ENCODE data around the gene AHRR.
"Not testable (repeated sequence)": the region's sequence is repeated elsewhere in the genome, so short reads cannot be mapped to it uniquely, and the experiment has no call there.

AHRR gene

DNA sequence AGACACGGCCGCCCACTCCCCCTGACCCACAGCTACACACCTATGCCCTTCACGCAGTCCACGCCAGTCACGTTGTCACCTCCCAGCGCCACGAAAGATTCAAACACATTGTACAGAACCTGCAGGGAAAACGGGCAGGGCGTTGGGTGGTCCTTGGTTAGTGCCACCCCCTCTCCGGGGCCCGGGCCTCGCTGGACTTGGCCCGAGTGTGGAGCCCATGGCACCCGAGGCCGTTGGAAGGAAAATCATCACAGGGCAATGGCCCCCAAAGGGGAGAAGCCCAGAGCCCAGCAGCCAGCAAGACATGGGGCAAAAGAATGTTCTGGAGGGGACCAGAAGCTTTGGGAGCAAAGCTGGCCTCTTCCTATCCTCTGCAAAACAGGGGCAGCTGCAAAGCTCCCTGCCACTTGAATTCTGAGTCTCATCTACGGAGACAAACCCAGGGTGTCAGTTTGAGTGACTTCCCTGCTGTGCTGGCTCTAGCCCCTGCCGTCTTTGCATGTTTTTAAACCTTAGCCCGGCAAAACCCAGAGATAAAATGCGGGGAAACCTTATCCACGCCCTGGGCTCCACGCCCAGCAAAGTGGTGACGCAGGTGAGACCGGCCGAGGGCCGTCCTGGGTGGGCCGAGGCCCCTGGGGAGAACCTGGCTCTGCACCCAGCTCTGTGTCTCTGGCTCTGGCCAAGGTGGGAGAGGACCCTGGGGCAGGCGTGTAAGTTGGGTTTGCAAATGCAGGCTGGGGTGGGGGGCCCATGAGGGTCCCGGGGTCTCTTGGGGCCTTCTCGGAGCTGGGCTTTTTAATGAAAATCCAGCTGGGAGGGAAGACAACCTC lies 163.8 kb downstream of the AHRR start:
- no peak overlapping the region for H3K4me3 ChIP-seq (ENCODE audit: extremely low read depth, insufficient read depth, low read length, poor library complexity, severe bottlenecking)
- no peaks in the 10 kb centered on the region for H3K9me3 ChIP-seq (ENCODE audit: control insufficient read depth, low read length)
- no peak overlapping the region for H3K27ac ChIP-seq (ENCODE audit: low read depth, low read length, severe bottlenecking)
- no peaks in the 10 kb centered on the region for H3K36me3 ChIP-seq (ENCODE audit: control insufficient read depth, insufficient read depth, low read length)
- no peaks in the 10 kb centered on the region for H3K4me1 ChIP-seq (ENCODE audit: control insufficient read depth, insufficient read depth, low read length, poor library complexity, severe bottlenecking)
- 82 to 83% methylated on average over 28 to 29 of the region's 29 CpGs for WGBS, 2 experiments (ENCODE audit: insufficient coverage in 2 of 2)

- Histone ChIP-seq H3K36me3 (ENCODE audit: control insufficient read depth, insufficient read depth, low read length) (no peaks in the 10 kb centered on the region), H3K4me1 (ENCODE audit: control insufficient read depth, insufficient read depth, low read length, poor library complexity, severe bottlenecking) (no peaks in the 10 kb centered on the region), H3K27ac (ENCODE audit: low read depth, low read length, severe bottlenecking) (no peak overlapping the region), H3K9me3 (ENCODE audit: control insufficient read depth, low read length) (no peaks in the 10 kb centered on the region), H3K4me3 (ENCODE audit: extremely low read depth, insufficient read depth, low read length, poor library complexity, severe bottlenecking) (no peak overlapping the region)
- WGBS, 2 experiments (ENCODE audit: insufficient coverage in 2 of 2) = 76 to 78% methylated on average over 17 to 22 of the region's 23 CpGs
These were observed 164.5 kb downstream of the AHRR start for GRCh38 chr5:485946-486491.

DNA sequence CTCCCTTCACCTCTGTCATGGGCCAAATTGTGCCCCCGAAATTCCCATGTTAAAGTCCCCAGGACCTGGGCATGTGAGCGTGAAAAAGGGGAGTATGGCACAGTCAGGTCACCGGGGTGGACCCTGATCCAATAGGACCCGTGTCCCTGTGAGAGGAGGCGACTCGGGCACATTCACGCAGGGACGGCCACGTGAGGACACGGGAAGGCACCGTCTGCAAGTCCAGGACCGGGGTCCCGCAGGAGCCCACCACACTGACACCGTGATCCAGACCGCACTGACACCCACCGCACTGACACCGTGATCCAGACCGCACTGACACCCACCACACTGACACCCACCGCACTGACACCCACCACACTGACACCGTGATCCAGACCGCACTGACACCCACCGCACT lies 165.1 kb downstream of the AHRR start:
- H3K4me3 ChIP-seq (ENCODE audit: extremely low read depth, insufficient read depth, low read length, poor library complexity, severe bottlenecking); H3K9me3 ChIP-seq (ENCODE audit: control insufficient read depth, low read length); H3K4me1 ChIP-seq (ENCODE audit: control insufficient read depth, insufficient read depth, low read length, poor library complexity, severe bottlenecking); H3K27ac ChIP-seq (ENCODE audit: low read depth, low read length, severe bottlenecking); H3K36me3 ChIP-seq (ENCODE audit: control insufficient read depth, insufficient read depth, low read length): not testable (repeated sequence)
- WGBS, 2 experiments (ENCODE audit: insufficient coverage in 2 of 2) = 94 to 97% methylated on average over 8 to 11 of the region's 22 CpGs
